ENCODE data around the gene ZNF337.
"Not testable (repeated sequence)": the region's sequence is repeated elsewhere in the genome, so short reads cannot be mapped to it uniquely, and the experiment has no call there.

Gene ZNF337

DNA sequence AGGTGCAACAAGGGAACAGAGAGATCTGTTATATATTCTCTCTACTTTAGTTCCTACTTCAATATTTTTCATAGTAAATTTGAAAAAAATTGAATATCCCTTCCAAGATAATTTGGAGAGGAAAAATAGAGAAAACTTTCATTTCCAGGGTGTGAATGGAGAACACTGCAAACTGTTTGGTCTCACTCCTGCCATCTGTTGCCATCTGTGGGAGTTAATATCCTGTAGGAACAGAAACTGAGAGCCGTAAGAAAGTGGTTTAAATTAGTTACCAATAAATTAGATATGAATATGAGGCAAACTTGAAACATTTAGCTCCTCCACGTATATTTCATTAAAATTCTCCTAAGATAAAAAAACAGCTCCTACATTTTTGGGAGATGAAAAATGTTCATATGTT lies 4.2 kb downstream of the ZNF337 start:
- DNase-seq, result no peak

DNA sequence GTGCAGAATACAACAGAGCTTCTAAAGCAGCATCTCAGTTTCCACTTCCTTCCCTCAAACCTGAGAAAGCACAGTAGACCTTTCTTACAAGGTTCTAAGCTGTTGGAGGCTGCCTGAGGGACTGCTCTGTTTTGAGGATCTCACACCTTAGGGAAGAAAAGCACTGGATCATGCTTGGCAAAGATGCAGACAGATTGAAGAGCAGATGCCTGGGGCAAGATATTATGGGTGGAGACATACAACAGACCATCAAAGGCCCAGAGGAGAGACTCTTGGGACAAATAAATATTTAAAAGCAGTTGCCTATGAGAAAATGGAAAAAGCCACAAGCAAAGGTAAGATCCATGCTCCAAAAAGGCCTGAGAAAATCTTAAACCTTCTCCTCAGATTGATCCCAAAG lies 6.2 kb downstream of the ZNF337 start:
- DNase-seq, result no peak

DNA sequence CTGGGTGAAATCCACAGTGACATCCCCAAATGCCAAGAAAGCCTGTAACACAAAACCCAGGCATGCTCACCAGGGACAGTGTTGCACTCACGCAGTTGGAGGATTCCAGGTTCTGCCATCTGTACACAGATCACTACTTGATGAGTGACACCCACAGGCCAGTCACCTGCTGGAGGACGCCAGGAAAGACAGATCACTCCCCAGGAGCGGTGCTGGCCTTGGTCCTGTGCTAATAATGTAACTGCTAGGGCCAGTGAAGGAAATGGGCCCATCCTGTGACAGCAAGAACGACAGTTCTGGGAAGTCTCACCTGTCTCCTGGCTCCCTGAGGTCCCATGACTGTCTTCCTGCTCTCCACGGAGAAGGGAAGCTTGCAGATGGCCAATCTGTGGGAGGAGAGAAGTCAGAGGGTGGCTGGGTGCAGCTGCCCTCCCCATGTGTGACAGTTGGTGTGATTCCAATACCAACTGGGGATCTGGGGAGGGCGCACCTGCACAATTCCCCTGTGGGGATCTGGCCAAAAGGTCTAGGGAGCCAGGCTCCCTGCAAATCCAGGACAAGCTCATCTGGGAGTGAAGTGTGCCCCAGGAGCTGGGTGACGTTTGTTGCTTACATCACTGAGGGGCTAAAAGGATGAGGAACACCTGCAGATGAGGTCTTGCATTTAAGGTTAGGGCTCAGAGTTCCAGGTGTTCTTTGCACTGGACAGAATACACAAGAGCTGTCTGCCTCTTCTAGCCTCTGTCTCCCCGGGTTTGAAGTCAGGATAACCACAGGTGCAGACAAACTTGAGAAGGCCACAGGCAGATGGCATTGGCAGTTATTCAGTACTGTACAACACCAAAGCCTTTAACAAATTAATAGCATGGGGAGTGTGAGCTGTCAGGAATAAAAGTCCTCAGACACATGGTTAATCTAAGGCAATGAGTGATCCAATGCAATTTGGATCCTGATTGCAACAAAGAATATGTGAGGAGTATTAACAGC lies 10.3 kb downstream of the ZNF337 start:
- no peak for DNase-seq

DNA sequence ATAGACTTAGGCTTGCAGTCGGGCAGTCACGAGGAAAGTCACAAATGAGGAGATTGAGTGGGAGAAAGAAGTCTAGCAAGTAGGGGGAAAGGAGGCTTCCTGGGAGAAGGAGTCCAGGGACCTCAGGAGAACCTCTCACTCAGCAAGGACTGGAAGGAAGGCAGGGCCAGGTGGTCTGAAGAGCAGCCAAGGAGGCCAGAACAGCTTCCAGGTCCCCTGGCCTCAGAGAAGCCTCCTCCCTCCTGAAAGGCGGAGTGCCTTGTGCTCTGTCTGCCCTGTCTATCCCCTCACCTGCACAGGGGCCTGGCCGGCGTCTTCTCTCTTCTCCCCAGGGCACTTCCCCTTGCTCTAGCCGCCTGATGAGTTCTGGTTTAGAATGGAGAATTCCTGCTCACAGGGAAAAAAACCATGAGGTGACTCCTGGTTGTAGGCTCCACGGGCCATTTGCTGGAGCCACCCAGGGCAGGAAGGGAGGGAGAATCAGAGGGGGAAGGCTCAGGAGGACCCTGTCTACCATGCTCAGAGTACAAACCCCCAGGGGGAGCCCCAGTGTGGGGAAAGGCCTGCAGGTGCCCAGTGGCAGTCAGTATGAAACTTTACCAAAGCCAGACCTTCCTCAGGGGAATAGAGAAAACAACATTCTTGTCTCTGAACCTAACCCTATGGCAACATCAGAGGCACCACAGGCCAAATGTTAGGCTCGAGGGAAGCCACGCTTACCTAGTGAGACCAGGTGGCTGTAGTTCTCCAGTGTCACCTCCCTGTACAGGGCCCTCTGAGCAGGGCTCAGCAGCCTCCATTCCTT lies 11.2 kb downstream of the ZNF337 start:
- DNase-seq, result no peak

DNA sequence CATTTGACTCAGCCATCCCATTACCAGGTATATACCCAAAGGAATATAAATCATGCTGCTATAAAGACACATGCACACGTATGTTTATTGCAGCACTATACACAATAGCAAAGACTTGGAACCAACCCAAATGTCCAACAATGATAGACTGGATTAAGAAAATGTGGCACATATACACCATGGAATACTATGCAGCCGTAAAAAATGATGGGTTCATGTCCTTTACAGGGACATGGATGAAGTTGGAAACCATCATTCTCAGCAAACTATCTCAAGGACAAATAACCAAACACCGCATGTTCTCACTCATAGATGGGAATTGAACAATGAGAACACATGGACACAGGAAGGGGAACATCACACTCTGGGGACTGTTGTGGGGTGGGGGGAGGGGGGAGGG lies 12.8 kb downstream of the ZNF337 start:
- not testable (repeated sequence) for DNase-seq

DNA sequence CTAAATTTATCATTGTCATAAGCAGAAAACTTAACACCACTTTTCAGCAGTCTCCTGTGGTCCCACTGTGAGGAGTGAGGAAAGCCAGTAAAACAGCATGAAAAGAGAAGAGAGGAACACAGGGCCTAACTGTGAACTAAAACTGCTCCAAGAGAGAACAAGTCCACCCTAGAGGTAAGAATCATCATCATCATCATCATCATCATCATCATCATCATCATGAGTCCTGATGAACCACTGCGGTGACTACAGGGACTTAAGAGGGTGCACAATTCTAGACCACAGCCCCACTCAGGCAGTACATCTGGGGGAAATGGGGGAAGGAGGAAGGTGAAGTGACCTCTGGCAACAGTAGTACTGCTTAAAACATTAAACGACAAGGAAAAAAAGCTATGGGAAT lies 13.6 kb downstream of the ZNF337 start:
- no peak for DNase-seq

DNA sequence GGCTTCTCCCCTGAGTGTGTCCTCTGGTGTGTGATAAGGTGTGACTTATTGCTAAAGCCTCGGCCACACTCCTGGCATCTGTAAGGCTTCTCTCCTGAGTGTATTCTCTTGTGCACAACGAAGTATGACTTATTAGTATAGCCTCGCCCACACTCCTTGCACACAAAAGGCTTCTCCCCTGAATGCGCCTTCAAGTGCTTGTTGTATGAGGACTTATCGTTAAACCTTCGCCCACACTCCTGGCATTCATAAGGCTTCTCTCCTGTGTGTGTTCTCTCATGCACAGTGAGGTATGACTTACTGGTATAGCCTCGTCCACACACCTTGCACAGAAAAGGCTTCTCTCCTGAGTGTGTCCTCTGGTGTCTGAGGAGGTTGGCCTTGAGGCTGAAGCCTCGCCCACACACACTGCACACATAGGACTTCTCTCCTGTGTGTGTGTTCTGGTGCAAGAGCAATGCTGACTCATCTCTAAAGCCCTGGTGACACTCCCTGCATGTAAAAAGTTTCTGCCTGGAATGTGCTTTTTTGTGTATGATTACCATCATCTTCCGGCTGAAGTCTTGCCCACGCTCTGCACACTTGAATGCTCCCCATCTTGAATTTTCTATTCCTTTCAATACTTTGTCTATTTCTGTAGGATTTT lies 20.4 kb downstream of the ZNF337 start:
- DNase-seq, result no peak

DNA sequence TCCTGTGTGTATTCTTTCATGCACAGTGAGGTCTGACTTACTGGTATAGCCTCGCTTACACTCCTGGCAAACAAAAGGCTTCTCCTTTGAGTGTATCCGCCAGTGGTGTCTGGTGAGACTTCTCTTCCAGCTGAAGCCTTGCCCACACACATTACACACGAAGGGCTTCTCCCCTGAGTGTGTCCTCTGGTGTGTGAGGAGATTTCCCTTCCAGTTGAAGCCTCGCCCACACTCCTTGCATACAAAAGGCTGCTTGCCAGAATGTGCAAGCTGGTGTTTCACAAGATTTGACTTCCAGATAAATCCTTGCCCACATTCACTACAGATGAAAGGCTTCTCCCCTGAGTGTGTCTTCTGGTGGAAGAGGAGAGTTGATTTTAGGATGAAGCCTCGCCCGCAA lies 21.5 kb downstream of the ZNF337 start:
- DNase-seq, result no peak

DNA sequence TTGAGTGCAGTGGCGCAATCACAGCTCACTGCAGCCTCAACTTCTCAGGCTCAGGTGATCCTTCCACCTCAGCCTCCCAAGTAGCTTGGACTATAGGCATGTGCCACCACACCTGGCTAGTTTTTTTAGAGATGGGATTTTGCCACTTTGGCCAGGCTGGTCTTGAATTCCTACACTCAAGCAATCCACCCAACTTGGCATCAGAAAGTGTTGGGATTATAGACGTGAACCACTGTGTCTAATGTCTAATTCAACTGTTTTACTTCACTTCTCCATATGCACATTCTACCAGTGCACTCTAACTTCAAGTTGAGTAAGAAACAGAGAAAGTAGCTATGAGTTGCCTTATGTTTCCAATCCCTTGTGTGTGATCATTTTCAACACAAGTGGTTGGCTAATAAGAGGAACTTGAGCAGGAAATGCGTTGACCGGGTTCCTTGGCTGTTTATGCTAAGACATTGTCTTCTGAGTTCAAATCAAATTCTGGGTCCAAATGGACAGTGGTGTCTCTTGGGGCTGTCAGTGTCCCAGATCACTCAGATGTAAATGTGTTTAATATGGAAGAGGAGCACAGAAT lies 23.9 kb downstream of the ZNF337 start:
- no peak for DNase-seq

DNA sequence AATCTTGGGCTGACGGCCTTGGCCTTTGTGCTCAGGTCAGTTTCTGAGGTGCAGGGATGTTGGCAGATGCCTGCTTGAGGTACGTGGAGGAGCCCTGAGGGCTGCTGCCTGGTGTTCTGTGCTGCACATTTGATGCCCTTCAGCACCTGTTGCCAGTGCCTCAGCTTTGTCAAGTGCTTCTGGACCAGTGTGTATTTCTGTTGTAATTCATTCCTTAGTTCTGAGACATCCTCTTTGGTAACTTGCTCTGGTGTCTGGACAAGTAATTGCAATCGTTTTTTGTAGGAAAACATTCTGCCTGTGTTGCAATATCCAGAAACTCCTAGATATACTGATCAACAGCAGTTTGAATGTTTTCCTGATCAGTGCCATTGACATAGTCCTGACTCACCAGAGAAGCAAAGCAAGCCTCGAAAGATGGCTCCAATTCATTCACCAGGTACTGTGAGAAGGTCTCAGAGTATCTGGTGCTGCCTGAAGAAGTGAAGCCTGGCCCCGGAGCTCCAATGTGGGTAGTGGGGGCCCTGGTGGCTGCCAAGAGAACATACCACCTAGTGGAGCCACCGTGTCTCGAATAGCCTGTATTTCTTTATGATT lies 26.7 kb downstream of the ZNF337 start:
- no peak for DNase-seq

DNA sequence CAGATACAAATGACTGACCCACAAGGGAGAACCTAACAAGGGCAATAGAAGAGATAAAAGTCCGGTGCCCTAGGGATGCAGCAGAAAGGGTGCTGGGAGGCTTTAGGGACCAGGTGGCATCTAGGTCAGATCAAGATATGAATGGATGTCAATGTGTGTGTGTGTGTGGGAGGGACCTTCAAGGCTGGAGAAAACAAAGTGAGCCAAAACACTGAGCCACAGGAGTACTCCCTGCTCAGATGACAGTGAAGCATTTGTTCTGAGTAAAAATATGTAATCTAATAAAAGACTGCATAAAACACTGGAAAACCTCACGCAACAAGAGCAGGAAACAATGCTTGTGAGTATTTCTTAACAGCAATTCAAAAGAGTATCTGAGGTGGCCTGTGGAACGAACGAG lies 28.2 kb downstream of the ZNF337 start:
- DNase-seq, result no peak

DNA sequence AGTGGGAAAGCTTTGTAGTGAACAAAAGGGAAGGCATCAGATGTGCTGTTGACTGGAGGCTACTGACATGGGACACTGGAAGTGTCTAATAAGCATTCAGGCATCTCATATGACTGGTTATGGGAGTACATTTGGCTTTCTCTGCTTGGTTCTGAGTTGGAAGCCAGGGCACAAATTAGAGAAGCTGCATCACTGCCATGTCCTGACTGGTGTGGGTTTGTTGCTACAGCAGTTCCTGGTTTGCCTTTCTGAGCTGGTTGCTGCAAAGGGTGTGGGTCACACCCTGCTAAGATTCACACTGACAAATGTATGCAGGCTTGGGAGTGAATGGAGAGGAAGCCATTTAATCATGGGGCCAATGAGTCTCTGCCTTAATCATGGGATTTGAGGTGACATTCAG lies 36.7 kb downstream of the ZNF337 start:
- DNase-seq, result no peak

DNA sequence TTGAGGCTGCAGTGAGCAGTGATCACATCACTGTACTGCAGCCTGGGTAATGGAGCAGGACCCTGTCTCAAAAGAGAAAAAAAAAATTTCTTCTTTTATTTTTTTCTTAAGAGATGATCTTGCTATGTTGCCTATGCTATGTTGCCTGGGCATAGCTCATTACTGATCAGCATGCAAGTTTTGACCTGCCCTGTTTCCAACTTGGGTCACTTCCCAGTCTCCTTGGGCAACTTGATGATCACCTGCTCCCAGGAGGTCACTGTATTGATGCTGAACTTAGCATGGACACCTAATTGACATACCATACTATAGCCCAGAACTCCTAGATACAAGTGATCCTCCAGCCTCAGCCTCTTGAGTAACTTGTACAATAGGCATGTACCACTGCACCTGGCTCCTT lies 42.2 kb downstream of the ZNF337 start:
- no peak for DNase-seq

DNA sequence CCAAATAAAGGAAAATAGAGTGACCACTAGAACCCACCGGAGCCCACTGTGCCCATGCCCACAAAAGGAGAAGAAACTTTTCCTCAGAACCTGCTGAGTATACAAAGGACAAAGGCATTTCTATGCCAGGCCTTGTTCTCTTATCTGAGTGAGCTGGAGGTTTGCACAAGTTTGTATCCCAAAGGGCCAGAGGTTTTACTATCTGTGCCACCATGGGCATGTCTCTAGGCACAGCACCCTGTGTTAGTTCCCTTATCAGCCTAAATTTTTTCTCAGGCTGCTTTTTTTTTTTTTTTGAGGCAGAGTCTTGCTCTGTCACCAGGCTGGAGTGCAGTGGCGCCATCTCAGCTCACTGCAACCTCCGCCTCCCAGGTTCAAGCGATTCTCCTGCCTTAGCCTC lies 43.8 kb downstream of the ZNF337 start:
- not testable (repeated sequence) for DNase-seq

DNA sequence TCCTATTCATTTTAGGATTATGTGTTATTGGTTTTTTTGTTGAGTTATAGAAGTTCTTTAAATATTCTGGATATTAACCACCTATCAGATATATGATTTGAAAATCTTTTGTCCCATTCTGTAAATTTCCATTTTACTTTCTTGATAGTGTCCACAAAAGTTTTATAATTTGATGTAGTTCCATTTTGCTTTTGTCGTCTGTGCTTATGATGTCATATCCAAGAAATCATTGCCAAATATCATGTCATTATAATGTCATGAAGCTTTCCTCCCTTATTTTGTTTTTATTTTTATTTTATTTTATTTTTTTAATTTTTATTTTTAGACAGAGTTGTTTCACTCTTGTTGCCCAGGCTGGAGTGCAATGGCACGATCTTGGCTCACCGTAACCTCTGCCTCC lies 51.8 kb downstream of the ZNF337 start:
- DNase-seq, result no peak

DNA sequence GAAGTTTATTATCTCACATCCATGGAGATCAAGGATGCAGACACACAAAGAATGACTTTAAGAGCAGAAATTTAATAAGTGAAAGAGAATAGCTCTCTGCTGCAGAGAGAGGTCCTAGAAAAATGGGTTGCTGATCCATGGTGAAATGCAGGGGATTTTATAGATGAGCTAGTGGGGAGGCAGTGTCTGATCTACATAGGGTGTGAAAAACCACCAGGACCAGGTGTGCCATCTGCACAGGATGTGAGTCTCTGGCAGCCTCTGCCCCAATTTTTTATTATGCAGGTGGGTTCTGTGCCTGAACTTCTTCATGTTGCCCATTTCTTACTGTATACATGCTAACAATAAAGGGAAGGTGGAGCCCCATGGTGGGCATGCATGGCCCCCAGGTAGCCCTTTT lies 52.9 kb downstream of the ZNF337 start:
- DNase-seq, result no peak

DNA sequence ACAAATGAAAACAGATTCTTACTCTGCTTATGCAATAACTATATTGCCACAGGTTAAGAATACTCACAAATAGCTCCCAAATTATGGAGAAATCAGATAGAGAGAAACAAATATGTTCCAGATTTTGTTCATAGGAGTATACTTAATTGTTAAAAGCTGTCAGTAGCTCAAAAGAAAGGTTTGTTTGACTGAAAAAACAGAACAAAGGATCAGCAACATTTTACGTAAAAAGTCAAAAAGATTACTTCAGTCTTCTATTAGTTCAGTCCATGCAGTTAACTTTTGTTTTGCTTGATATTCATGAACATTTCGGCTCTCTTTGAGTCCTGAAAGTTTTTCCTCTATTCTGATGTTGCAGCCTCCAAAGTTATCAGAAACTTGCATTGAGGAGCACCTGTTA lies 59.4 kb downstream of the ZNF337 start:
- no peak for DNase-seq

DNA sequence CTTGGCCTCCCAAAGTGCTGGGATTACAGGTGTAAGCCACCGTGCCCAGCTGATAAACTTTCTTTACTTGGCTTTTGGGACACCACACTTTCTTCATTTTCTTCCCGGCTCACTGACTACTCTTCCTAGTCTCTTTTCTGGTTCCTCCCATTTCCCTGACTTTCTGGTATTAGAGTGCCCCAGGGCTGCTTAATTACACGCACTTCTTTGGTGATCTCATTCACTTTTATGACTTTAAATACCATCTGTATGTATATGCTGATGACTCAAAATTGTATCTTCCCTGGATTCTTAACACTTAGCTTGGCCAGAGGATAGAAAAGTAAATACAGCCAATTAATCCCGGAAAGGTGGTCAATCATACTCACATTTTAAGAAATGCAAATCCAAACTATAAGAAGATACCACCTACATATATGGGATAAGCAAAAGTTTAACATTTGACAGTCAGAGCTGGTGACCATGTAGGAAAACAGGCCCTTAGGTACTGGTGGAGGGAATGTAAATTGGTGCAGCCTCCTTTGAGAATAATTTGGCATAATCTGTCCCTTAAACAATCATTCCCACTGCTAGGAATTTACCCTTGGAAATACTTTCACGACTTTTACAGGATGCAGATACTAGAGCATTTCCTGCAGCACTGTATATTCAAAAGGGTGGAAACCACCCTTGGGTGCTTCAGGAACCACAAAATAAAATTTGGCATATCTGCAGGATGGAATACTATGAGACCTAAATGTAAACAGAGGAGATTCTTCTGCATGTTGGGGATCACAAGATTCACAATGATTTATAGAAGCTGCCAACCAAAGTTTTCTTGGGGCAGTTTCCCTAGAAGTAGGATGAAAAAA lies 63.5 kb downstream of the ZNF337 start:
- no peak for DNase-seq

DNA sequence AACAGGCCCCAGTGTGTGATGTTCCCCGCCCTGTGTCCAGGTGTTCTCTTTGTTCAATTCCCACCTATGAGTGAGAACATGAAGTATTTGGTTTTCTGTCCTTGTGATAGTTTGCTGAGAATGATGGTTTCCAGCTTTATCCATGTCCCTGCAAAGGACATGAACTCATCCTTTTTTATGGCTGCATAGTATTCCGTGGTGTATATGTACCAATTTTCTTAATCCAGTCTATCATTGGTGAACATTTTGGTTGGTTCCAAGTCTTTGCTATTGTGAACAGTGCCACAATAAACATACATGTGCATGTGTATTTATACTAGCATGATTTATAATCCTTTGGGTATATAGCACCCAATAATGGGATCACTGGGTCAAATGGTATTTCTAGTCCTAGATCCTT lies 66.0 kb downstream of the ZNF337 start:
- DNase-seq, result not testable (repeated sequence)

DNA sequence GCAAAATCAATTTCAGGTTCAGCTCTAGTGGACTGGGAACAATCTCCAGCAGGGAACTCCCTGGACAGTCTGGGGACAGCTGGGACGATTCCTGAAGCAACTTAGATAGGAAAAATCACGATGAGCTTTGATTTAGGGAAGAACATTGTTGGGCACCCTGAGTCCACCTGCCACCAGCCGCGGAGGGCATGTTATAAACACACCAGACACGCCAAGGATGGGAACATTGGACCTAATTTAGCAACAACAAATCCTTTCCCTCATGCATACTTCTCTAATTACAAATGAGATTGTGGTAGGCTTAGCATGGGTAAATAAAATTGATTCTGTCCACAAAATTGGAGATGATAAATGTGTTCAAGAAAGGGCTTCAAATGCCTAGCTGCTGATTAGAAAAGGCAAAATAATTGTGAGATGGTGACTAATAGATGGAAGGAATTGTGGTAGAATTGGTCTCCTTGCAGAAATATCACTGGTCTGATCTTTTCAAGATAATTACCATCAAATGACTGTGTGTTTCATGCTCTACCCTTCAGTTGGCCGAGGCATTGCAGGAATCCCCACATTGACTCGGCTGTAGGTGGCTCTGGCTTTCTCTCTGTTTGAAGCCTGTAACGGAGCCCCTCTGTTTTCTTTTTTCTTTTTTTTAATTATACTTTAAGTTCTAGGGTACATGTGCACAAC lies 66.7 kb downstream of the ZNF337 start:
- no peak for DNase-seq

DNA sequence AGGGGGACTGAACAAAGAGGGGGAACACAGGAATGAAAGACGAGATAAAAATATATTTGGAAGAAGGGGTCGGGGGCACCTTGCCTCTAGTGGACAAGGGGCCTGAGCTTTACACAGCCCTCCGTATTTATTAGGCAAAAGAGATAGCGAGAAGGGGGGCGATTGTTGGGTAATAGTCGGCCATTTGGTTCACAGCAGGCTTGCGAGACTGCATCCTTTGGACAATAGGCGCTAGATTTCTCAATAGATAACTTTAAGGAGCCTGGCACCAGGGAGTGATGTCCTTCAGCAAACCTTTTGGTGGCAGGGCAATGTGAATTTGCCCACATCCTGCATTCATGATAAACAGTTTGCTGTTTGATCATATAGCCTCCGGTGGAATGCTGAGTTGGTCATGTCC lies 69.9 kb downstream of the ZNF337 start:
- no peak for DNase-seq

All from SIG-M5 (cell line).